SK-N-SH treated with all-trans-retinoic acid at 6 μM for 48 hours (cell line): ENCODE measurements around the gene ZFP64.

Source experiments
- ARNTL ChIP-seq: fragments of 450-650 bp; formaldehyde crosslinking; IDR thresholded peaks from 2 replicates; pipeline ENCODE4 v1.5.0; 2020; ENCODE audit warnings: low read depth, mild to moderate bottlenecking, moderate library complexity, borderline replicate concordance
- CREB5 ChIP-seq: fragments of 250-450 bp; sonication (Bioruptor Pico); IDR thresholded peaks from 2 replicates; pipeline ENCODE4 v1.5.1; 2020; ENCODE audit warnings: low read depth, mild to moderate bottlenecking, moderate library complexity
- CSRNP3 ChIP-seq: fragments of 250-450 bp; sonication (Bioruptor Pico); IDR thresholded peaks from 2 replicates; pipeline ENCODE4 v1.5.1; 2021; ENCODE audit warnings: mild to moderate bottlenecking, moderate library complexity
- GLIS3 ChIP-seq: fragments of 250-450 bp; sonication (Bioruptor Pico); IDR thresholded peaks from 2 replicates; pipeline ENCODE4 v1.5.0; 2020; ENCODE audit warnings: mild to moderate bottlenecking, moderate library complexity
- OSR1 ChIP-seq: fragments of 250-450 bp; sonication (Bioruptor Pico); IDR thresholded peaks from 2 replicates; pipeline ENCODE4 v1.8.0; 2022; ENCODE audit warnings: moderate library complexity, mild to moderate bottlenecking, inconsistent platforms
- RARB ChIP-seq: fragments of 250-450 bp; sonication (Bioruptor Pico); IDR thresholded peaks from 2 replicates; pipeline ENCODE4 v1.8.0; 2021; ENCODE audit warnings: mild to moderate bottlenecking, moderate library complexity
- TCF4 ChIP-seq: fragments of 250-450 bp; sonication (Bioruptor Pico); IDR thresholded peaks from 2 replicates; pipeline ENCODE4 v1.8.0; 2021; ENCODE audit warnings: mild to moderate bottlenecking, moderate library complexity, borderline replicate concordance
- ZC3H10 ChIP-seq: fragments of 250-450 bp; sonication (Bioruptor Pico); IDR thresholded peaks from 2 replicates; pipeline ENCODE4 v1.5.1; 2021; ENCODE audit warnings: mild to moderate bottlenecking, moderate library complexity
- ZFP3 ChIP-seq: fragments of 250-450 bp; sonication (Bioruptor Pico); IDR thresholded peaks from 2 replicates; pipeline ENCODE4 v1.5.0; 2020; ENCODE audit warnings: mild to moderate bottlenecking, moderate library complexity
- ZNF70 ChIP-seq: fragments of 450-650 bp; formaldehyde crosslinking; IDR thresholded peaks from 2 replicates; pipeline ENCODE4 v1.5.0; 2020; ENCODE audit warnings: mild to moderate bottlenecking, moderate library complexity
- ZNF8 ChIP-seq: fragments of 450-650 bp; formaldehyde crosslinking; IDR thresholded peaks from 2 replicates; pipeline ENCODE4 v1.5.0; 2020; ENCODE audit warnings: mild to moderate bottlenecking, moderate library complexity
- TF ChIP-seq, protein P1 (sequence below): fragments of 250-450 bp; sonication (Bioruptor Pico); IDR thresholded peaks from 2 replicates; pipeline ENCODE4 v1.8.0; 2021; ENCODE audit warnings: low read depth, mild to moderate bottlenecking, moderate library complexity, borderline replicate concordance

- TF ChIP-seq ZC3H10 (CRISPR knock-in tag), result no peak
- TF ChIP-seq ZNF8 (CRISPR knock-in tag), result no peak
- no peak for TF ChIP-seq CSRNP3
- TF ChIP-seq TCF4 (CRISPR knock-in tag), result no peak
- TF ChIP-seq ARNTL (CRISPR knock-in tag), result no peak
- TF ChIP-seq ZFP3 (CRISPR knock-in tag), result no peak
- TF ChIP-seq GLIS3 (CRISPR knock-in tag), result no peak
- TF ChIP-seq CREB5 (CRISPR knock-in tag), result no peak
- TF ChIP-seq RARB, result no peak
- TF ChIP-seq ZNF70 (CRISPR knock-in tag), result no peak
- no peak for TF ChIP-seq OSR1 (CRISPR knock-in tag)
- TF ChIP-seq, protein P1, sequence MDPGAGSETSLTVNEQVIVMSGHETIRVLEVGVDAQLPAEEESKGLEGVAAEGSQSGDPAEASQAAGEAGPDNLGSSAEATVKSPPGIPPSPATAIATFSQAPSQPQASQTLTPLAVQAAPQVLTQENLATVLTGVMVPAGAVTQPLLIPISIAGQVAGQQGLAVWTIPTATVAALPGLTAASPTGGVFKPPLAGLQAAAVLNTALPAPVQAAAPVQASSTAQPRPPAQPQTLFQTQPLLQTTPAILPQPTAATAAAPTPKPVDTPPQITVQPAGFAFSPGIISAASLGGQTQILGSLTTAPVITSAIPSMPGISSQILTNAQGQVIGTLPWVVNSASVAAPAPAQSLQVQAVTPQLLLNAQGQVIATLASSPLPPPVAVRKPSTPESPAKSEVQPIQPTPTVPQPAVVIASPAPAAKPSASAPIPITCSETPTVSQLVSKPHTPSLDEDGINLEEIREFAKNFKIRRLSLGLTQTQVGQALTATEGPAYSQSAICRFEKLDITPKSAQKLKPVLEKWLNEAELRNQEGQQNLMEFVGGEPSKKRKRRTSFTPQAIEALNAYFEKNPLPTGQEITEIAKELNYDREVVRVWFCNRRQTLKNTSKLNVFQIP, result no peak
Observed at GRCh38 chr20:52137850-52138249, 53.7 kb downstream of the ZFP64 start.
